GM19468 (cell line): ENCODE results near the gene GXYLT2.

Experiments
- ATAC-seq: cut with Tn5 transposase; IDR thresholded peaks from one replicate; pipeline ENCODE4 v1.9.1; 2021; ENCODE audit warnings: mild to moderate bottlenecking, moderate library complexity, moderate number of reproducible peaks; ENCODE audit not compliant: unreplicated experiment; ENCODE audit errors: extremely low read depth

Gene GXYLT2, protein sequence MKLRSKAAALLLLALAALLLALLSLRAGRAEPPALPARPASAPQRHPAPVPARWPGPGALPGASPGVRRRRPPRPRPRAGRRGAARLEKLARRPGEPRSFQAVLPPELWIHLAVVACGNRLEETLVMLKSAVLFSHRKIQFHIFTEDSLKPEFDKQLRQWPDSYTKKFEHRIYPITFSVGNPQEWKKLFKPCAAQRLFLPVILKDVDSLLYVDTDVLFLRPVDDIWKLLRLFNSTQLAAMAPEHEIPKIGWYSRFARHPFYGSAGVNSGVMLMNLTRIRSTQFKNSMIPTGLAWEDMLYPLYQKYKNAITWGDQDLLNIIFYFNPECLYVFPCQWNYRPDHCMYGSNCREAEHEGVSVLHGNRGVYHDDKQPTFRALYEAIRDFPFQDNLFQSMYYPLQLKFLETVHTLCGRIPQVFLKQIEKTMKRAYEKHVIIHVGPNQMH

DNA sequence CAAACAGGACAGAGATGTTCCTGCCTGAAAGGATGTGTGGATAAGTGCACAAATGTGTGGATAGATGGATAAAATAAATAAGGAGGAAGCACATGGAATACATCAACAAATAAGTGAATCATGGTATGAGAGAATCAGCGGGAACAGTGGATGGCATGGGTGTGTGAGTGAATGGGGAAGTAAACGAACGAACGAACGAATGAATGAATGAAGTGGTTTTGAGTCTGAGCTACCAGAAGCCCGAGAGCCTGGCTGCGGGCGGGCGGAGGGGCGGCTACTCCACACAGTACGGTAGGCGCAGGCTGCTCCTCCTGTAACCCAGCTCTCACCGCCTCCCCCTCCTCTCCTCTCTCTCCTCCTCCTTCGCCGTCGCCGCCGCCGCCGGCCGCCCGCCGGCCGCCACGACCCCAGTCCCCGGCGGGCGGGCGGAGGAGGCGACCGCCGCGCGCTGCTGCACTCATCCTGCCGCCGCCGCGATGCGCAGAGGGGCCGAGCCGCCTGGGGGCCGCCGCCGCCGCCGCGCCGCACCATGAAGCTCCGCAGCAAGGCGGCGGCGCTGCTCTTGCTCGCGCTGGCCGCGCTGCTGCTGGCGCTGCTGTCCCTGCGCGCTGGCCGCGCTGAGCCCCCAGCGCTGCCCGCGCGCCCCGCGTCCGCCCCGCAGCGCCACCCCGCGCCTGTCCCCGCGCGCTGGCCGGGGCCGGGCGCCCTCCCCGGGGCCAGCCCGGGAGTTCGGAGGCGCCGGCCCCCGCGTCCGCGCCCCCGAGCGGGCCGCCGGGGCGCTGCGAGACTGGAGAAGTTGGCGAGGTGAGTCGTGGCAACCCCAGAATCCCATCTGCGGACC, at the start of gene GXYLT2:
TSS of gene GXYLT2 (plus strand) at position 342 of the 841 bp plus-strand sequence. CDS start at position 530, 188 bp downstream.
- ATAC-seq: no peak

GRCh38 chr3:72839057-72839456, 48.8 kb upstream of the GXYLT2 start:
- ATAC-seq: no peak

- no peak for ATAC-seq
These were observed 43.3 kb upstream of the GXYLT2 start for GRCh38 chr3:72844436-72844993.

DNA sequence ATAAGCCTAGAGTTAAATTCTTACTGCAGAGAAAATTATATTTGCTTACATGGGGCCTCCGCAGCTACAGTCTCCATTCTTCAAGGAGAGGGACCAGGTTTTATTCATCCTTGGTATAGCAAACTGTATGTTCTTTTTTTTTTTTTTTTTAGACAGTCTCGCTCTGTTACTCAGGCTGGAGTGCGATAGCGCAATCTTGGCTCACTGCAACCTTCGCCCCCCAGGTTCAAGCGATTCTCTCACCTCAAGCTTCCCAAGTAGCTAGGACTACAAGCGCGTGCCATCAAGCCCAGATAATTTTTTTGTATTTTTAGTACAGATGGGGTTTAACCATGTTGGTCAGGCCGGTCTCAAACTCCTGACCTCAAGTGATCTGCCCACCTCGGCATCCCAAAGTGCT, 41.7 kb upstream of the GXYLT2 start:
- no peak for ATAC-seq

DNA sequence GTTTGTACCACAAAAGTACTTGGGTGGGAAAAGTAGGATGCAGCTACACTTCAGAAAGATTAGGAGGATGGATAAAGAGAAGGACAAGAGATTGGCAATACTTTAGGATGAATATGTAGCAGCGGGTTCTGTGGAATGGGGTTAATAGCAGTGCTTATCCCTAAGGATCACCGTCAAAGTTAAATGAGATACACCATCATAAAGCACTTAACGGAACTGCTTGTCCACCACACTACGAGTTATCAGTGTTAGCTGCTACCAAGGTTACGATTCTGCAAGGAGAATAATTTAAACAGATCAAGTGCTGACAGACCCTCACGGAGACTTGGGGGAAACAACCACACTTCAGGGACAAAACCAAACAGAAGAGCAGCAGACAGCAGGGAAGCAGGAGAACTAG, 40.6 kb upstream of the GXYLT2 start:
- no peak for ATAC-seq

GRCh38 chr3:72847751-72848702, 39.8 kb upstream of the GXYLT2 start, which contains the start of gene SHQ1:
SHQ1 (minus strand) TSS chr3:72848445; CDS start chr3:72848340, 105 bp downstream.
- ATAC-seq: peak; percentile 87

GRCh38 chr3:72848703-72849081, 39.2 kb upstream of the GXYLT2 start:
- no peak for ATAC-seq

DNA sequence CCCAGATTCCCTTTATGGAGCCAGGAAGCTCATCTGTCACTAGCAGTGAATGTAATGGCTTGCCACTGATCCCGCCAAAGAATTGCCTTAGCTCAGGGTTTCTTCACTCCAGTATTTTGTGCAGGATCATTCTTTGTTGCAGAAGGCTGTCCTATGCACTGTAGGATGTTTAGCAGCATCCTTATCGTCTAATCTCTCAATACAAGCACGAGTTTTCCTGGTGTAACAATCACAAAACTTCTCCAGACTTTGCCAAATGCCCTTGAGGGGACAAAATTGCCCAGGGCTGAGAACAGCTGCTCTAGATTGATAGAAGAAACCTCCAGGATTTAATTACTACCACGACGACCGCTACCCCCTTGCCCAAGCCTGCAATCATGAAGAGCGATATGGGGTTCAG, 32.8 kb upstream of the GXYLT2 start:
- ATAC-seq: no peak

GRCh38 chr3:72860053-72860452, 27.8 kb upstream of the GXYLT2 start:
- no peak for ATAC-seq

DNA sequence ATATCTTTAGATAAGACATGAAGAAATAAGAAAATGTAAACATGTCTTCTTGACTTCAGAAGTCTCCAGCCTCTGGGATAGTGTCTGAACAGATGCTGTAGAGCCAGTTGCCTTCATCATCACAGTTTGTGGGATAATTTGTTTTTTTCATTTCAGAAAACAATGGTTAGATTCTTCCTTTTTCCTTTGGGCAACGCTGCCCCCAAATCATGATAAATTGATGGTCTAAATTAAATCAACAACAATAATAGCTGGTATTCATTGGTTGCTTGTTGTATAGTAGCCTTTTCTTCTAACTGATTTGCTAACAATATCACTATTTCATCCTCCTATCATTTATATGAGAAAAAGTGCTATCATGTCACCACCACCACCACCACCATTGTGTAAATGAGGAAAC, 27.0 kb upstream of the GXYLT2 start:
- no peak for ATAC-seq

GRCh38 chr3:72862314-72863090, 25.3 kb upstream of the GXYLT2 start:
- ATAC-seq: no peak

DNA sequence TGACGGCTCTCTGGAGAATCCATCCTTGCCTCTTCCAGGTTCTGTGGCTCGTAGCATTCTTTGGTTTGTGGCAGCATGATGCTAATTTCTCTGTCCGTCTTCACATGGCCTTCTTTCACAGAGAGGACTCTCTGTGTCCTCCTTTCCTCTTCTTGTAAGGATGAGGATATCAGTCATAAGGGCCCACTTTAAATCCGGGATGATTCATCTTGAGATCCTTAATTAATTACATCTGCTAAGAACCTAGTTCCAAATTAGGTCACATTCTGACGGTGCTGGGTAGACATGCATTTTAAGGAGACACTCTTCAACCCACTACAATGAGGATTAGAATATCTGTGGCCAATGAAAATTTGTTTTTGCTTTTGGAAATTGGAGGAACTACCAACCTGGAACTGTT, 15.7 kb upstream of the GXYLT2 start:
- ATAC-seq: no peak

- no peak for ATAC-seq
These were observed 522 bp upstream of the GXYLT2 start for GRCh38 chr3:72887343-72887704.

DNA sequence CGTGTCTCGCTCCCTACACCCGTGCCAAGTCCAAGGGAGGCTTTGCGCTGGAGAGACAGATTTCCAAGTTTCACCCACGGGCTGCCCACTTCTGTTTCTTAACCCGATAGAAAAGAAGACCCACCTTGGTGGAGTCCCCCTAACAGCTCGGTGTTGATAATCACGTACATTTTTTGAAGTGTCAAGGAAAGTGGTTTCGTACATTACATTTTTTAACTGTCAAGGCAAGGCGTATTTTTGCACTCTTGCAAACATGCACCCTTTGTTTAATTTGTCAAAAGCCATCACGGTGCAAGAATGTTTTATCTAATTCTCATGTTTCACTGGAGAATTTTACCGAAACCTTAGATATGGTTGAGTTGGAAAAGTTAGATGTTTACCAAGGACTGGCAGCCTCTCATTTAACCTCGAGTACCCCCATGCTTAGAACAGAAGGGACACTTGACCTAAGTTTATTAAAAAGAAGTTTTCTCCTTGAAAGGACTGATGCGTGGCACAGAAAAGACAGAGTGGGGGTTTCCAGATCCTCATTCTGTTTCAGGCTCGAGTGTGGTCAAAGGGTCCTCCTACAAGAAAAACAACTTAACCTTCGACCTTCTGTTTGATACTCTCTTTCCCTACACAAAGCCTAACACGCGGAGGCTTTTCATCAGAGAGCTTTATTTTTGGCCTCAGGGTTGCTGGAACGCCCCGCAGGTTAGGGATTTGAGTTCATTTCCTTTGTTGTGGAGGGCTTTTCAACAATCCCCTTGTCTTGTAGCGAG, 882 bp downstream of the GXYLT2 start:
- no peak for ATAC-seq

DNA sequence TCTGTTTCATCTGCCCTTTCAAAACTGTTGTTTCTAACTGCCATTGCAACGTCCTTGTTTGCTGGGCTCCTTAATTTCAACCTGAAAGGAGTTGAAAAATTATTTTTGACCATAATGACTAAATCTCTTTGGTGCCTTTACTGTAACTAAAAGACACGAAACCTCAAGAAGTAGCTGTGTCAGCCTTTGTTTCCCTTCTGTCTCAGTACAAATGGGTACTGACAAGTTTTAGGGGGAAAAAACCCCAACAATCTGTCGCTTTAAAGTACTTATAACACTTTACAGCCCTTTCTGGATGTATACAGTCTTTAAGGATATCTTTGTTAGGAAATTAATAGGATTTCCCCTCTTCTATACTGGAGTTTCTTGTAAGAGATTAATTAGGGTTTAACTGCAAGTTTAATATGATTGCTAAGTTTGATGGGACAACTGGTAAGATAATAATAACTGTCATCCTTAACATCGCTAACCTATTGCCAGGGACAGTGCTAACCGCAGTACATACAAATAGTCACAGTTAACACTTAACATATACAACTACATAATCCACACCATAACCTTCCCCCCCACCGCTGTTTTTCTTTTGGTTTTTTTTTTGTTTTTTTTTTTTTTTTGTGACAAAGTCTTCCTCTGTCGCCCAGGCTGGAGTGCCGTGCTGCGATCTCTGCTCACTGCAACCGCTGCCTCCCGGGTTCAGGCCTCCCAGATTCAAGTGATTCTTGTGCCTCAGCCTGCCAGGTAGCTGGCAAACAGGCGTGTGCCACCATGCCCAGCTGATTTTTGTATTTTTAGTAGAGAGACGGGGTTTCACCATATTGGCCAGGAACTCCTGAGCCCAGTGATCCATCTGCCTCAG, 1.7 kb downstream of the GXYLT2 start:
- no peak for ATAC-seq

- ATAC-seq: no peak
These were observed 2.5 kb downstream of the GXYLT2 start for GRCh38 chr3:72890166-72890925.
